ENCODE results near the gene GALNT7.

GRCh38 chr4:173217727-173218126 lies 49.1 kb downstream of the GALNT7 start:
- TF ChIP-seq POGZ (CRISPR knock-in tag; IDR thresholded peaks at IDR 0.05) (no peak), ZBTB20 (CRISPR knock-in tag; IDR thresholded peaks at IDR 0.05; ENCODE audit: borderline replicate concordance, low read depth) (no peak), ZSCAN30 (CRISPR knock-in tag; IDR thresholded peaks at IDR 0.05) (no peak), MAFG (CRISPR knock-in tag; IDR thresholded peaks at IDR 0.05) (no peak), CREB1 (IDR thresholded peaks at IDR 0.05) (no peak), CREB1 (CRISPR knock-in tag; IDR thresholded peaks at IDR 0.05) (no peak), NFE2L1 (CRISPR knock-in tag; IDR thresholded peaks at IDR 0.05; ENCODE audit: borderline replicate concordance) (no peak), ARNTL (CRISPR knock-in tag; IDR thresholded peaks at IDR 0.05) (no peak), PRDM15 (CRISPR knock-in tag; IDR thresholded peaks at IDR 0.05) (no peak), RXRA (CRISPR knock-in tag; IDR thresholded peaks at IDR 0.05) (no peak)
- TF ChIP-seq, protein P1, sequence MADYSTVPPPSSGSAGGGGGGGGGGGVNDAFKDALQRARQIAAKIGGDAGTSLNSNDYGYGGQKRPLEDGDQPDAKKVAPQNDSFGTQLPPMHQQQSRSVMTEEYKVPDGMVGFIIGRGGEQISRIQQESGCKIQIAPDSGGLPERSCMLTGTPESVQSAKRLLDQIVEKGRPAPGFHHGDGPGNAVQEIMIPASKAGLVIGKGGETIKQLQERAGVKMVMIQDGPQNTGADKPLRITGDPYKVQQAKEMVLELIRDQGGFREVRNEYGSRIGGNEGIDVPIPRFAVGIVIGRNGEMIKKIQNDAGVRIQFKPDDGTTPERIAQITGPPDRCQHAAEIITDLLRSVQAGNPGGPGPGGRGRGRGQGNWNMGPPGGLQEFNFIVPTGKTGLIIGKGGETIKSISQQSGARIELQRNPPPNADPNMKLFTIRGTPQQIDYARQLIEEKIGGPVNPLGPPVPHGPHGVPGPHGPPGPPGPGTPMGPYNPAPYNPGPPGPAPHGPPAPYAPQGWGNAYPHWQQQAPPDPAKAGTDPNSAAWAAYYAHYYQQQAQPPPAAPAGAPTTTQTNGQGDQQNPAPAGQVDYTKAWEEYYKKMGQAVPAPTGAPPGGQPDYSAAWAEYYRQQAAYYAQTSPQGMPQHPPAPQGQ (CRISPR knock-in tag; IDR thresholded peaks at IDR 0.05; ENCODE audit: borderline replicate concordance): no peak
- TF ChIP-seq, protein P2, sequence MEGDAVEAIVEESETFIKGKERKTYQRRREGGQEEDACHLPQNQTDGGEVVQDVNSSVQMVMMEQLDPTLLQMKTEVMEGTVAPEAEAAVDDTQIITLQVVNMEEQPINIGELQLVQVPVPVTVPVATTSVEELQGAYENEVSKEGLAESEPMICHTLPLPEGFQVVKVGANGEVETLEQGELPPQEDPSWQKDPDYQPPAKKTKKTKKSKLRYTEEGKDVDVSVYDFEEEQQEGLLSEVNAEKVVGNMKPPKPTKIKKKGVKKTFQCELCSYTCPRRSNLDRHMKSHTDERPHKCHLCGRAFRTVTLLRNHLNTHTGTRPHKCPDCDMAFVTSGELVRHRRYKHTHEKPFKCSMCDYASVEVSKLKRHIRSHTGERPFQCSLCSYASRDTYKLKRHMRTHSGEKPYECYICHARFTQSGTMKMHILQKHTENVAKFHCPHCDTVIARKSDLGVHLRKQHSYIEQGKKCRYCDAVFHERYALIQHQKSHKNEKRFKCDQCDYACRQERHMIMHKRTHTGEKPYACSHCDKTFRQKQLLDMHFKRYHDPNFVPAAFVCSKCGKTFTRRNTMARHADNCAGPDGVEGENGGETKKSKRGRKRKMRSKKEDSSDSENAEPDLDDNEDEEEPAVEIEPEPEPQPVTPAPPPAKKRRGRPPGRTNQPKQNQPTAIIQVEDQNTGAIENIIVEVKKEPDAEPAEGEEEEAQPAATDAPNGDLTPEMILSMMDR (CRISPR knock-in tag; IDR thresholded peaks at IDR 0.05): no peak
- TF ChIP-seq, protein P3, sequence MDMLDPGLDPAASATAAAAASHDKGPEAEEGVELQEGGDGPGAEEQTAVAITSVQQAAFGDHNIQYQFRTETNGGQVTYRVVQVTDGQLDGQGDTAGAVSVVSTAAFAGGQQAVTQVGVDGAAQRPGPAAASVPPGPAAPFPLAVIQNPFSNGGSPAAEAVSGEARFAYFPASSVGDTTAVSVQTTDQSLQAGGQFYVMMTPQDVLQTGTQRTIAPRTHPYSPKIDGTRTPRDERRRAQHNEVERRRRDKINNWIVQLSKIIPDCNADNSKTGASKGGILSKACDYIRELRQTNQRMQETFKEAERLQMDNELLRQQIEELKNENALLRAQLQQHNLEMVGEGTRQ (IDR thresholded peaks at IDR 0.05; ENCODE audit: low read depth, low read length): no peak
- TF ChIP-seq, protein P3 (CRISPR knock-in tag; IDR thresholded peaks at IDR 0.05; ENCODE audit: borderline replicate concordance): no peak
- TF ChIP-seq, protein P4, sequence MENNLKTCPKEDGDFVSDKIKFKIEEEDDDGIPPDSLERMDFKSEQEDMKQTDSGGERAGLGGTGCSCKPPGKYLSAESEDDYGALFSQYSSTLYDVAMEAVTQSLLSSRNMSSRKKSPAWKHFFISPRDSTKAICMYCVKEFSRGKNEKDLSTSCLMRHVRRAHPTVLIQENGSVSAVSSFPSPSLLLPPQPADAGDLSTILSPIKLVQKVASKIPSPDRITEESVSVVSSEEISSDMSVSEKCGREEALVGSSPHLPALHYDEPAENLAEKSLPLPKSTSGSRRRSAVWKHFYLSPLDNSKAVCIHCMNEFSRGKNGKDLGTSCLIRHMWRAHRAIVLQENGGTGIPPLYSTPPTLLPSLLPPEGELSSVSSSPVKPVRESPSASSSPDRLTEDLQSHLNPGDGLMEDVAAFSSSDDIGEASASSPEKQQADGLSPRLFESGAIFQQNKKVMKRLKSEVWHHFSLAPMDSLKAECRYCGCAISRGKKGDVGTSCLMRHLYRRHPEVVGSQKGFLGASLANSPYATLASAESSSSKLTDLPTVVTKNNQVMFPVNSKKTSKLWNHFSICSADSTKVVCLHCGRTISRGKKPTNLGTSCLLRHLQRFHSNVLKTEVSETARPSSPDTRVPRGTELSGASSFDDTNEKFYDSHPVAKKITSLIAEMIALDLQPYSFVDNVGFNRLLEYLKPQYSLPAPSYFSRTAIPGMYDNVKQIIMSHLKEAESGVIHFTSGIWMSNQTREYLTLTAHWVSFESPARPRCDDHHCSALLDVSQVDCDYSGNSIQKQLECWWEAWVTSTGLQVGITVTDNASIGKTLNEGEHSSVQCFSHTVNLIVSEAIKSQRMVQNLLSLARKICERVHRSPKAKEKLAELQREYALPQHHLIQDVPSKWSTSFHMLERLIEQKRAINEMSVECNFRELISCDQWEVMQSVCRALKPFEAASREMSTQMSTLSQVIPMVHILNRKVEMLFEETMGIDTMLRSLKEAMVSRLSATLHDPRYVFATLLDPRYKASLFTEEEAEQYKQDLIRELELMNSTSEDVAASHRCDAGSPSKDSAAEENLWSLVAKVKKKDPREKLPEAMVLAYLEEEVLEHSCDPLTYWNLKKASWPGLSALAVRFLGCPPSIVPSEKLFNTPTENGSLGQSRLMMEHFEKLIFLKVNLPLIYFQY (CRISPR knock-in tag; IDR thresholded peaks at IDR 0.05; ENCODE audit: borderline replicate concordance): no peak

Measured in HepG2 (cell line).